Loucy (cell line): ENCODE results near the gene GJB1.

Experiments used
- EZH2phosphoT487 ChIP-seq: fragments of 200-600 bp; IDR thresholded peaks from 2 replicates; pipeline ENCODE4 v1.6.1; 2018; ENCODE audit warnings: antibody characterized with exemption, mild to moderate bottlenecking, moderate library complexity, borderline replicate concordance
- TF ChIP-seq, protein P1 (sequence below): fragments of 200-600 bp; sonication (generic); conservative IDR thresholded peaks from 2 replicates; pipeline ENCODE4 v1.5.1; 2014; ENCODE audit warnings: mild to moderate bottlenecking, antibody characterized with exemption, low read length

DNA sequence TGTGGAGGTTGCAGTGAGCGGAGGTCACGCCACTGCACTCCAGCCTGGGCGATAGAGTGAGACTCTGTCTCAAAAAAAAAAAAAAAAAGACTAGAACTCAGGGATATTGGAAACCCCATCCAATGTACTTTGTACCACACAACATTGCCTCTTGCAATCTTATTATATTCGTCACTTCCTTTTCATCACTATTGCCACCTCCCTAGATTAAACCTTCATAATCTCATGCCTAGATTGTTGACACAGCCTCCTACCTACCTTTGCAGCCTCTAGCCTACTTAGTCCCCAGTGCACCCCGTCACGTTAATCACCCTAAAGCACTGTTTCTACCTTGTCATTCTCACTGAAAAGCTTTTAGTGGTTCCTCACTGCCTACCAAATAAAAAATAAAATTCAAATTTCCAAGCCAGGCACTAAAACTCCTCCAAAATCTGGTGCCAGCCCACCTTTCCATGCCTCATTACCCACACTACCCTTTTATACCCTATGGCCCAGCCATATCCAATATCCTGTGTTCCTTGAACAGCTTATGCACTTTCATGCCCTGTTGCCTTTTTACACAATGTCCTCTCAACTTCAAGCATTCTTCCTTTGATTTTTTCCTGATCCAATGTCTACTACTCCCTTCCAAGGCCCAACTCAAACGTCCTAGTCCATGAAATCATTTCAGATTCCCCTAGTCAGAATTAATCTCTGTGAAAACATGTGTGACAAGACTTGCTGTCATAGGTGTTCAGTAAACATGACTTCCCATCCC lies 23.6 kb upstream of the GJB1 start:
- no peak for TF ChIP-seq EZH2phosphoT487
- TF ChIP-seq, protein P1, sequence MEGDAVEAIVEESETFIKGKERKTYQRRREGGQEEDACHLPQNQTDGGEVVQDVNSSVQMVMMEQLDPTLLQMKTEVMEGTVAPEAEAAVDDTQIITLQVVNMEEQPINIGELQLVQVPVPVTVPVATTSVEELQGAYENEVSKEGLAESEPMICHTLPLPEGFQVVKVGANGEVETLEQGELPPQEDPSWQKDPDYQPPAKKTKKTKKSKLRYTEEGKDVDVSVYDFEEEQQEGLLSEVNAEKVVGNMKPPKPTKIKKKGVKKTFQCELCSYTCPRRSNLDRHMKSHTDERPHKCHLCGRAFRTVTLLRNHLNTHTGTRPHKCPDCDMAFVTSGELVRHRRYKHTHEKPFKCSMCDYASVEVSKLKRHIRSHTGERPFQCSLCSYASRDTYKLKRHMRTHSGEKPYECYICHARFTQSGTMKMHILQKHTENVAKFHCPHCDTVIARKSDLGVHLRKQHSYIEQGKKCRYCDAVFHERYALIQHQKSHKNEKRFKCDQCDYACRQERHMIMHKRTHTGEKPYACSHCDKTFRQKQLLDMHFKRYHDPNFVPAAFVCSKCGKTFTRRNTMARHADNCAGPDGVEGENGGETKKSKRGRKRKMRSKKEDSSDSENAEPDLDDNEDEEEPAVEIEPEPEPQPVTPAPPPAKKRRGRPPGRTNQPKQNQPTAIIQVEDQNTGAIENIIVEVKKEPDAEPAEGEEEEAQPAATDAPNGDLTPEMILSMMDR: no peak
